ENCODE results near the gene VWC2L.
A peak's percentile ranks its signal among the peaks of the same experiment; 100 is the strongest.

The VWC2L gene

DNA sequence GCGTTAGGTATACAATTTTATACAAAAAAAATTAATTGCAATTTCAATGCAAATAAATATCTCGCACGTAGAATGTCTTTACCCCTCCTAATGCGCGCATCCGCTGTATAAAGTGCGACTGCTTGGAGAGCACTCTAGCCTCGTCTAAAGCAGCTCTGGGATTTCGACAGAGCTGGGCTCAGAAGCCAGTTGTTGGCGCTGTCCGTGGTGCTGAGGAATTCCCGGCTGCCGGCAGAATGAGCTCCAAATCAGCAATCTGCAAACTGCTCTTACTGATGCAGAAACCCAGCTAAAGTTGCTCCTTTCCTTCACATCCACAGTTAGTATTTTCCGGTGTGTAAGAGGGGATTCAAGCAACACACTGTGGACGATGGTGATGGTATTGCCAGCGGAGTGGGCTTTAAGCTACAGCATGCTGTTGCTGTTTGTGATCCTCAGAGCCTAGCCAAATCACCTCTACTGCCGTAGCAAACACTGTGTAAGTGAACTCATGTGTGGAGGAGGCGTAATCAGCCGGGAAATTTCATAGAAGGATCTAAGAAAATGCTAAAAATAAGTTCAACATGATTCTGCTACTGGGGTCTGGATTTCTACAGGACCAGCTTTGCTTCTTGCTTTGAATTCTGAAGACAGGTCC lies at the start of gene VWC2L:
Gene VWC2L, plus strand, starts transcription at position 137 of the 637 bp plus-strand sequence. CDS start 3,140 bp downstream, outside the sequence.
- peak; percentile 29 to 32 for DNase-seq

DNA sequence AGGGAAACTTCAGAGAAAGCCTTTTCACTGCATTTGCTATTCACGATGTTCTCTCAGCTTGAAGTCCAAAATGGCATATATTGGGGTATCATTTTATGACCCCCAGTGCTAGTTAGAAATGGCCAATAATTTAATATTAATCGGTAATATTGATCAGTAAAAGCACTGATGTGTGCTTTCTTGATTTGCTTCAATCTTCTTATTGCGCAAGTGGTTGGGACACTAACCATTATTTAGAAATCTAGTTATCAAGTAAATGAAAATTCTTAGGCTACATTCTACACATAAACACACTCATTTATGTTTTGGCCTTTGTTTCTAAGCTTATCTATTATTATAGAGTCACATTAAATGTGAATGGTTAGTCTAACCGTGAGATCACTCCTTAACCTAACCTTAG lies 49.7 kb upstream of the VWC2L start:
- DNase-seq = no peak

DNA sequence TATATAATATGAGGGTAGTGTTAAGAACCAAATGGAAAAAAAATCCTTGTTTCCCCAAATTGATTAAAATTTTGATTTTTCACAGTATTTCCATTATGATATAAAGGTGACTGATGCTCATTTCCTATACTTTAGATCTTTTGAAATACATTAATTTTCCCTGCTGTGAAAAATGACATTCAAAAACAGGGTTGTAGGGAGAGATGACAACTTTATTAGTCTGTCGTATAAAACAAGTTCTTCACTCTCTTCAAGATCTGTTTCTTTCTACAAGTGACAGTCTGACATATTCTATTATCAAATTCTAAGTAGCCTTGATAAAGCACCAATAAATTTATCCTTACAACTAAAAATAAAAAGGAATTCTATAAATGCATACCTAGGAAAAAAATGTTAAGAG lies 45.3 kb upstream of the VWC2L start:
- DNase-seq = no peak

DNA sequence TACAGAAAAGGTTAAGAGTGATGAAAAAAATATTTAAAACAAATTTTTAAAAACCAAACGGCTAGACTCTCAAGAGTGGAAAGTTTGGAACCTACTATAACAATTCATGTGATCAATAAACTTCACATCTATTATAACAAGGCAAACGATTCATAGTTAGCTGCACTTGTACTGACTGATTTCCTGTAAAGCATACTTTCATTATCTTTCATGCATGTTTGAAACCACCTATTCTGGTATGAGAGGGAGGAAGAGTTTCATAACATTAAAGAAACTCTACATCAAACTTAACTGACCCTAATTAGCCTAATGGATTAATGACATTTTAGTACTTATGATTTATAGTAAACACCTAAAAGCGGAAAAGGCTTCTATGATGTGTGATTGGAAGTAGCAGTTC lies 43.7 kb upstream of the VWC2L start:
- no peak for DNase-seq

DNA sequence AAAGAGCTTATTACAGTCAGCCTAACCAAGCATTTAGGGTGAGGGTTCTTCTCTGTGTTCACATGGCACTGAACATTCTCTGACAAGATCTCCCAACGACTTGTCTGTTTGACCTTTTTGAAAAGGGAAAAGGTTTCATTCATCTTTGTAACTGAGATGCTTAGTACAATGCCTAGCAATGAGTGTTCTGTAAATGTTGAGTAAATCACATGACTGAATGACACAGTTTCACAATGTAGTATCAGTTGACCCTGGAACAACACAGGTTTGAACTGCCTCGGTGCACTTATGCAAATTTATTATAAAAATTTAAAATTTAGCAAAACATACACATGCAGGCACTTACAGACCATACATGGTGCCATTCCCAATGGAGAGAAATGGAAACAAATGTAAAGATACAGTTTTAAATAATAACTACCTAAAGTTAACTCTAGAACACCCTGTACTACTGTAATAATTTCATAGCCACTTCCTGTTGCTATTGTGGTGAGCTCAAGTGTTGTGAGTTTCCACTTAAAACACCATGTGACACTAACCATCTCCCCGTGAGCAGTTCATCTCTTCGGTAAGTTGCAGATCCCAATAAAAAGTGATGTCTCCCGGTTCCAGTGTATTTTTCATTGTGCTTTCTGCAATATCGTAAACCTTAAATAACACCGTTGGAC lies 34.1 kb upstream of the VWC2L start:
- DNase-seq = no peak

DNA sequence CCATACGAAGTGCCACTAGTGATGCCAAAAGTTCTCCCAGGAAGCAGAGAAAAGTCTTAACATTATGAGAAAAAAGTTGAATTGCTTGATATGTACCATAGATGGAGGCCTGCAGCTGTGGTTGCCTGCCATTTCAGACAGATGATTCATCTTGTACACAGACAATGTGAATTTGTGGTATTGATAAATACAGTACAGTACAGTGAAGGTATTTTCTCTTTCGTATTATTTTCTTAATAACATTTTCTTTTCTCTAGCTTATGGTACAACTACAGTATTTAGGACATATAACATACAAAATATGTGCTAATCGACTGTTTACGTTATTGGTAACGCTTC lies 33.6 kb upstream of the VWC2L start:
- DNase-seq = no peak

DNA sequence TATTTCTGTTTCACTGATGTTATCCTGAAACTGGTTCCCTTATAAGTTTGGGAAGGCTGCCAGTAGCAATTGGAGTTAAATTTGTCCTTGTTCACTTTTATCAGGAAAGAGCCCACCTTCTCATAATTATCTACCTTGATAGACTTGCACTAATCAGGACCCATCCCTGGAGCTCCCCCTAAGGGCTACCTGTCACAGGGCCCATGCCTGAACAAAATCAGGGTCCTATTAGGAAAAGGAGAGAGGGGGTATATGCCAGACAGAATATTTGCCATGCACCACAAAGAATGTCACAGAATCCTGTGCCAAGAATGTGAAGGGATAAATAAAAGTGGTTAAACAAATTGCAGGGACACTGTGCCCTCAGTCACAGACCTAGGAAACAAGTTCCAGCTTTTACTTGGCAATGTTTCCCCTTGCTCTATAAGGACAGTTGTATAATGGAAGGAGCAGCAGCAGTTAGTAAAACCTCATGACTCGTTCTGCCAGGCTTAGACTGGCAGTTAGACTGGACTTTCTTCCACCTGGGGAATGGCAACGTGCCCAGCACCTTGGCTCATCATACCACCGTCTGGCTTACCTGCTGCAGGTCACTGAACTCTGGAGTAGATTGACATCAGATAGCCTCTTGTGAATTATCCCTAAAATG lies 32.3 kb upstream of the VWC2L start:
- no peak for DNase-seq

DNA sequence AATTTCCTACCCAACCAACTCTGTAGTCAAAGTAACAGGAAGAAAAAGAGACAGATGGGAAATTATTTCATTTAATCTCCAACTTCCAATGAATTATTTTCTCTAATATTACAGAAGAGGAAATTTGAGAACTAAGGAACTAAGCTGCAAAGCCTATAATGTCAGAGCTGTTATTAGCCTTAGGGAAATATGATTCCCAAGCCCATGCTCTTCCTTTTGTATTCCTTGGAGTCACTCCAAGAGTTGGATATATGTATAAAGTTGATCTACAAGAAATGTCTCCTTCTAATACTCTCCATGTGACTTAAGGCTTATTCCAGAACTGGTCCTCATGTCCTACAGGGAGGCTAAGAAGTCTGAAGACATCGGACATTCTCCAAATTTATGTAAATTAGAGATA lies 31.6 kb upstream of the VWC2L start:
- no peak for DNase-seq

DNA sequence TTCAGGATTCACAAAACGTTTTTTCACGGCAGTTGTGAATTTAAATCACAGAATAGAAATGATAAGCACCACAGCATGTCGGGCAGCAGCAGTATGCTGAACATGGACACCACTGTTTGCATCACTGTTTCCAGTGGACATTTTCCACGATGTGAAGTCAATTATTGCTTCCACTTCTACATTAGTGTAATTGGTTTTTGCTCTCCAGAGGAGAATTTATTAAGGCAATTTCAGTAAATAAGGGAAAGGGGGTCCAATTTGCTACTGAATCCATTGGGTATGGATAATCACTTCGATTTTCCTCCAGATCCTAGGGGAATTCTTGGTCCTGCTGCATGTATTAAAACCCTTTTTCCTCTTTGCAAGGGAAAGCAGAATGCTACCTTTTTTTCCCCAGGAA lies 30.2 kb upstream of the VWC2L start:
- DNase-seq = no peak

DNA sequence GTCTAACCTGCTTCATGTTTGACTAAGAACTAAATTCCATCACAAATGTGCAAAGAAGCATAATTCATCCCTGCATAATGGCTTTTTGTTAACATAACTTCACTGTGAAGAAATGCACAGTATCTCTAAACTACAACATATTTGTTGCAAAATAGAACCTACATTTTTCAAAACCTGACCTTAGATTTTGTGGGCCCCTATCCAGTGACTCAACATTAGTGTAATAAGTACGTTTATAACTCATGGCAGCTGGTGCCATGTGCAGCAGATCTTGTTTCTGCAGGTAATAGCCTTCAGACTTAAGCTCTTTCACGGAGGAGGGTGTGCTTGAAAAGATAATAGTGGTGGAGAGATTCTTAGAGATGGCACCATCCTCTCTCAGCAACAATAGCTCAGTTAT lies 28.6 kb upstream of the VWC2L start:
- DNase-seq = no peak

DNA sequence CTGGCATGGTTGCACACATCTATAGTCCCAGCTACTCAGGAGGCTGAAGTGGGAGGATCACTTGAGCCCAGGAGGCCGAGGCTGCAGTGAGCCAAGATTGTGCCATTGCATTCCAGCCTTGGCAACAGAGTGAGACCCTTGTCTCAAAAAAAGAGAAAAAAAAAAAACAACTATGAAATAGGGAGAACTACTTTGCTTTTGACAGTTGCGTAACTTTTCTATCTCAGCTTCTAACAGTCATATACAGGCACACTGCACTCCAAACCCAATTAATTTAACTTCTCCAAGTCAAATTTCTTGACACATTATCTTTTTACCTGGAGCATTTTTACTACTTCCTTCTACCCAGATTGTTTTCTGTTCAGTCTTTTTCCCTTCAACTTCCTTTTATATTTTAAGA lies 24.1 kb upstream of the VWC2L start:
- DNase-seq = no peak

DNA sequence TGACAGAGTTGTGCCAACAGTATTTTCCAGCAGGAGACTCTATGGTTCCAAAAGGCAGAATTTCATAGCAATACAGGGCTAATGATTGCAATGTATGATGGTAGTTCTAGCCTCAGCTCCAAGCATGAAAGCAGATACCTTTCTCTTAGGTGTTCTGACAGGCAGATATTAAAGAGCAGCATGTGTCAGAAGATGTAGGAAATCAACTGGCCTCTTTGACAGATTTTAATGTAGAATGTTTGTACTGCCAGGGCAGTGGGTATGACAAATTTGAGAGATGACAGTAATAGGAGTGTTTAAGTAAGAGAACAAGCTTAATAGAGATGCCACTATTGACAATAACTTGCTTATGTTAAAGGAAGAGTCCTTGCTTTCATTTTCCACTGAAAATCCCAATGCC lies 21.5 kb upstream of the VWC2L start:
- DNase-seq = no peak

DNA sequence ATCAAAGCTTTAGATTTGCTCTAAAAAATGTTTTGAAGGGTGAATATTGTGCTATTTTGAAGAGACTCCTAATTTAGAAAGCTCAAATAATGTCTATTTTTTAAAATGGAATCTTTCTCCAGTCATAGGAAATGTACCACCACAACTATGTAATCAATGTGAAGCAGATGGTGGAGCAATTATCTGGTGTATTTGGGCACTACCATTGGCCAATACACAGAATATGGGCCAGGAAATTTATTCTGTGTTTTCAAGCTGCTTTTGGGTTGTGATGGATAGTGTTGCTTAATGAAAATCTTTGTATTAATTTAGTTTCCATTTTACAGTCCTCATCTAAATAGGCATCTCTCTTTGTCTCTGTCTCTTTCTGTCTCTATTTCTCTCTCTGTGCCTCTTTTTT lies 17.1 kb upstream of the VWC2L start:
- DNase-seq = no peak

DNA sequence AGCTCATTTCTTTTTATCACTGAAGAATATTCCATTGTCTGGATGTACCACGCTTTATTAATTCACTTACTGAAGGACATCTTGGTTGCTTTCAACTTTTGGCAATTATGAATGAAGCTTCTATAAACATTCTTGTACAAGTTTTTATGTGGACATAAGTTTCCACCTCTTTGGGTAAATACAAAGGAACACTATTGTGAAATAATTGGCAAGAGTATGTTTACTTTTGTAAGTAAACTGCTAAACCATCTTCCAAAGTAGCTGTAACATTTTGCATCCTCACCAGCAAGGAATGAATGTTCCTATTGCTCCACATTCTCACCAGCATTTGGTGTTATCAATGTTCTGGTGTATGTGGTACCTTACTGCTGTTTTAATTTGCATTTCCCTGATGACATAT lies 15.8 kb upstream of the VWC2L start:
- no peak for DNase-seq

DNA sequence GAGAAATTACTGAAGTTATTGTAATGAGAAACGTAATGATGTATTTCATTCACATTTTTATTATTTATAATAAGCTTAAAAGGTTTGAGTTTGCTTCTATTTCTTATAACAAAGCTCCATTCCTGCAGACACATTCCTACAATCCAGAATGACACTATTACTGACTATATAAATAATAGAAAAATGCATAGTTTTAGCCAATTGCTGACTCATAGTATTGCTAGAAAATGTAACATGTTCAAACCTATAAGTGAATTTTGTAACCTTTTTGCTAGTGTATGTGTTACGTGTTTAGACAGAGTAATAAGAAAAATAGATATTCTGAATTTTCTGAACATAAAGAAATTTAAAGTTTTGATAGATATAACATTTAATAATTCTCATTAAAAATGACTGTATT lies 9.3 kb upstream of the VWC2L start:
- DNase-seq = no peak

DNA sequence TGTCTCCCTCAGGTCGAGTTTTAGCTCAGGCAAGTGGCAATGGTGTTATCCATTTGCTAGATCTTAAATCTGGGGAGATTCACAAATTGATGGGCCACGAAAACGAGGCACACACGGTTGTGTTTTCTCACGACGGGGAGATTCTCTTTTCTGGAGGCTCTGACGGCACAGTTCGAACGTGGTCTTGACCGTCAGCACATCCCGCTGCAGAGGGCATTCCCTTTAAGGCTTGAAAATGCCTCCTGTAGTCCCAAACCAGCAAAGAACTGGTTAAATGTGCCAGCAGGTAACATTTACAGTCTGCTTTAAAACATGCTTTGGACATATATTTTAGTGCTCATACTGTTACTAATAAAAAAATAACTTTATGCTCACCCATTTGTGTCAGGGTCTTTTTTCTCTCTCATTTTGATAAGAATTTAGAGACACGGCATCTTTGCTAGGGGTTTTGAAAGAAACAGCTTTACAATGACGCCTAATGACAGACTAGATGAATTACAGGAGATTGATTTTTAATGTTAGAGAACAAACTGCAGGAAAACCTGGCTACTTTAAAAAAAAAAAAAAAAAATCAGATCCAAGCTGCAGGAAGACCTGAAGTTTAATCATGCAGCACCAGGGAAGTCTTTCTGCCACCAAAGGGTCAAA lies 602 bp upstream of the VWC2L start:
- DNase-seq = no peak

DNA sequence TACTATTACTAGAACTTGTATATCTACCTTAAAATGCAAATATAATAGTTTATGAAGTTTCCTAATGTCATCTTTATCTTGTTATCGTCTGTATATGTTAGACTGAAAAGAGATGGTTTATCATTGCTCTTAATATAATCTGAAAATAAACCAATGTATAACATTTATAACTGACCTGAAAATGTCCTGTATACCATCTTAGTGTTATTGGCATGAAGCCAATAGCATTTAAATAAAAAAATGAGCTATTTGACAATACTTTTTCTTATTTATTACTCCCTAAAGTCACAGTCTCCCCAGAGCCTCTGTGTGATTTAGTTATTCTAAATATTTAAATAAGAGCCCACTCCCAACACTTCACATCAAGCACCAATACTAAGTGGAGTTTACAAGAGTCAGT lies 1.8 kb downstream of the VWC2L start:
- no peak for DNase-seq

DNA sequence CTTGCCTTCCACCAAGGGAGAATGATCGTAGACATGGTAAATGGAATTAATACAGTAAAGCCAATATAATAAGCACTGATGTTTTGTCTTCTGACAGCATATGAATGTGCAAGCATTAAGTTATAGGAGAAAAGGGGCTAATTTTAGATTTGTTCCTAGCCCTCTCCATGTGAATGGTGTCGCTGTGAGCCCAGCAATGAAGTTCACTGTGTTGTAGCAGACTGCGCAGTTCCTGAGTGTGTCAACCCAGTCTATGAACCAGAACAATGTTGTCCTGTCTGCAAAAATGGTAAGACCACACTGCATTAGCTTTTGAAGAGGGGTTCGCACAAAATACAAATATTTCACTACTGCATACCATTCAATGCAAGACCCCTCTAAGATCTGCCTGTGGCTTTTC lies 25.6 kb downstream of the VWC2L start:
- no peak for DNase-seq

DNA sequence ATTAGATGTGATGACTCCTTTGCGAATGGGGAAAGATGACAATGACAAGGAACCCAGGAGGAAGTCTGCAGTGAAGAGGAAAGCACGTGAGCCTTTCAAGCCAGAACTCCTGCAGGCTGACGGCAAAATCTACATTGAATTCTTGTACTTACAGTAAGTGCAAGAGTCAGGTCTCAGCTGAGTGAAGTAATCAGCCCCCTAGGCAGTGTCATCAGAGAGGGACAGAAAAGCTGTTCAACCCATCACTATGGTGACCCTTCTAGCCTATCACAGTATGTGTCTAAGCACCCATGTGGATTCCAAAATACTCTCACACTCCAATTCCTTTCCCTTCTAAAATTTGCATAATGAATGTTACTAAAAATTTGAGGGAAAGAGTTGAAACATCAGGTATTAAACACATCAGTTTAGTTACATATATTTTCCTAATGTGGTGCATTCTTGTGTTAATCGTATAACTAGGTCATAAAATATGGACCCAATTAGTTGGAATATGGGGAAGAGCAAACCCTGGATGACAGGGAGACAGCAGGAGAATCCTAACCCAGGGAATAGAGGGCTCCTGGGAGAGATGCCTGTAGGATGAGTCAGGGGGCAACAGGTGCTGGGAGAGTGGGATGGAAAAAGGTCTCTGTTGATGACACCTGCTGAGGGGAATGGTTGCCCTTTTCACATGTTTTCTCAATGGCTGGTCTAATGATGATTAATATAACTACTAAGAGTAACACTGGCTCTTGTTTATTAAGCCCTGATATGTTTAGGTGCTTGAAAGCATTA lies 39.5 kb downstream of the VWC2L start:
- DNase-seq = no peak

DNA sequence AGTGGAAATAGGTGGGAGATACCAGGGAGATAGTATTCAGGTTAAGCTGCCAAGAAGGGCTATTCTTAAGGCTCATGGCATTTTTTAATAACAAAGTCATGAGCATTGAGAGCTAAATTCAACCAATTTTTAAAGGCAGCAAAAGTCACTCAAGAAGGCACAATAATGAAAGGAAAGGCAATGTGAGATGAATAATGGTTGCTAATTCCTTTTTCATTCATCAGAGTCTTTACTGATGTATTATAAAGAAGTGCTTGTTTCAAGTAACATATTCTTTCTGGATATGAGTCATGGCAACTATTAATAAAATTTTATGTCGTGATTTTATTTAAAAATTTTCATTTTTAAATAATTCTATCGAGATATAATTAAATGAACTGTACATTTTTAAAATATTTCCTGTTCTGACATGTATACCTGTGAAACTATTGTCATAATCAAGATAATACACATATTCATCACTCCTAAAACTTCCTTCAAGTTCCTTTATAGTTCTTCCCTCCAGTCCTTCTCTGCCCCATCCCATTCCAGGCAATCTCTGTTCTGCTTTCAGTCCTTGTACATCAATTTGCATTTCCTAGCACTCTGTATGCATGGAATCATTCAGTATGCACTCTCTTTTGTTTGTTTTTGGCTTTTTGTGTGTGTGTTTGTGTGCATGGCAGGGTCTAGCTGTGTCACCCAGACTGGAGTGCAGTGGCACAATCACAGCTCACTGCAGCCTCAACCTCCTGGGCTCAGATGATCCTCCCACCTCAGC lies 40.8 kb downstream of the VWC2L start:
- DNase-seq = no peak

DNA sequence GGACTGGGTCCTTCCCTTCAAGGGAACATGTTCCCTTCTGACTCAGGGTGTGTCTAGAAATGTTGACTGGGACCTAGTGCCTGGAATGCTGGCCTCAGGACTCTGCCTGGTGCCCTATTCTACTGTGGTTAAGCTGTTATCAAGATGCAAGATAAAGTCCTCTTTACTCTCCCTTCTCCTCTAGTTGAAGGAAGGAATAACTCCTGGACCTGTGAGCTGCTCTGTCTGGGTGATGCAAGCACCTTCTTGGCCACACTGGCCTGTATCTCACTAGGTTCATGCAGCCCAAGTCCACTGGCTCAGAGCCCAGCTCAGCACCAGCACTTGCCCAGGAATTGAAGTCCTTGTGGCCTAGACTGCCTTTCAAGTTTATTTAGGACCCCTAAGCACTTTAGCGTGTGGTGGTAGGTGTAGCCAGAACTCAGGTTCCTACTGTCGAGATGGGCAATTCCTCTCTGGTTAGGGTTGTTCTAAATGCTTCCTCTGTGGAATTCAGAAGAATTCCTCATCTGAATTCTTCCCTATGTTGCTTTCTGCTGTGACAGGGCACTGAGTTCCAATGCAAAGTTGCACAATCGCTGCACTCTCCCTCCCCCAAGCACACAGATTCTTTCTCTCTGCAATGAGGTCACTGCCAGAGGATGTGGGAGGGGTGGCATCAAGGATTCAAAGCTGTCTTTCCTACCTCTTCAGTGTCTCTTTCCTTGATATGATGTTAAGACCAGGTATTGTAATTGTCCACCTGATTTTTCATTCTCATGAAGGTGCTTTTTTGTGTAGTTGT lies 54.7 kb downstream of the VWC2L start:
- DNase-seq = no peak

DNA sequence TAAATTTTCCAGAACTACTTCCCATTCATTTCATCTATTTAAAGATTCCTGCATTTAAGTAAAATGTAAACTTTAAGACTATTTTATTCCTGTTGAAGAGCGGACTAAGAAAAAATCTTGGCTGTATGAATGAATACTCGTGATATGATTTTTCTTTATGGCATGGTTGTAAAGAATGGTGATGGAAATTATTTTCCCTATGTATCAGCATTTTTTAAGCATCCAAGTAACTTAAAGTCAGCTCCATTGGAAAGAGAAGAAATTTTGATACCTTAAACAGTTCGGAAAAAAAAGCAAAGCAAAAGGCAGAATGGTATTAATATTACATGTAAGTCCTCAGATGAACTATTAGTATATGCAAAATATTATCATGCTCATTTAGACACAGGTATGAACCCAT lies 58.9 kb downstream of the VWC2L start:
- DNase-seq = no peak

All from activated T-cell treated with anti-CD3 and anti-CD28 coated beads, Interleukin-2, amount 50 U/mL, for 48 hours (primary cell).